NCI-H446 treated with DMSO at 0.1 percent for 48 hours (cell line): ENCODE data around the gene SC5D.

Experiments
- DNase-seq: peaks from one replicate; lab custom pipeline; 2025; lab: John Stamatoyannopoulos, UW

SC5D gene

DNA sequence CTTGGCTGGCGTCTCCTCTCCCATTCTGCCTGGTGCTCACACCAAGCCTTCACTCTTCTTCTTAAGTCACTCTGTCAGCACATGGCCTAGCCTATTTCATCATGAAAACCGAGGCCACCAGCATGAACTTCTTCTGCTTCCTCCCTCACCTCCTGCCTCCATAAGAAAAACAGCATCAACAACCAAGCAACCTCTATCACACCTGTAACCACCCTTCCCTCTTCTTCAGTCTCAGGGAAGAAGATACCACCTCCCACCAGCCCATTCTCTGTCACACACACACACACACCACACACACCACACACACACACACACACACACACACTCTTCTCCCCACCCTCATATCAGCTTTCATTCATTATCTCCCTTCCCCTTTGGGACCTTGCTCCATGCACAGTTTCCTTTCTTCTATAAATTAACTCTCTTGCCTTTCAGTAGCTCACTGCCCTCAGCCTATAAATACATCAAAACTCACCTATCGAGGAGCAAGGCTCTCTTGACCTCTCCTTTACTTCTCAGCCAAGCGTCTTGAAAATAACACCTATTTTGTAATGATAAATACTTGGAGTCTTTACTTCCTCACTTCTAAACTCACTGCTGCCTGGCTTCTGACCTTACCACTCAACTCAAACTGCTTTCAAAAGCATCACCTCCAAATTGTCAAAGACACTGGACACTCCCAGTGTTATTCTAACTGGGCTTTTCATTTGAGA is 36.6 kb downstream of the SC5D start:
- DNase-seq, result no peak

- DNase-seq, result no peak
Measured at GRCh38 chr11:121329781-121330395, 37.3 kb downstream of the SC5D start.

- no peak for DNase-seq
Measured at GRCh38 chr11:121330614-121331435, 38.3 kb downstream of the SC5D start.

GRCh38 chr11:121334973-121335710 is 42.6 kb downstream of the SC5D start:
- DNase-seq, result no peak

- no peak for DNase-seq
Measured at GRCh38 chr11:121336279-121336937, 43.8 kb downstream of the SC5D start.

DNA sequence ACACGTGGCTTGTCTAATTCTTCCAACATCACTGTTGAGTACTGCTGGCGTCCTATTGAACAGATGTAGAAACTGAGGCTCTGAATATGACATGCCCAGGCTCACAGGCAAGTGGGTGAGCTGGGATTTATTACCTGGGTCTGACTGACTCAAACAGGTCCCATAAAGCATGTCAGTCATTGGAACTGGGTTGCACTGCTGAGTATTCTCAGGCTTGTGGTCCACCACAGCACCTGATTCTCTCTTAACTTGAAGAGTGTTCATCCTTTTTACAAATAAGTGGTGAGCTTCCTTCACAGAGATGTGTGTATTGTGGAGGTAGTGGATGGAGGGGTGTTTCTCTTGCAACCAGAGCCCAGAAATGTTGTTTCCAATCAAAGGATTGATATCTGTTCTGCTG is 44.5 kb downstream of the SC5D start:
- DNase-seq, result no peak

DNA sequence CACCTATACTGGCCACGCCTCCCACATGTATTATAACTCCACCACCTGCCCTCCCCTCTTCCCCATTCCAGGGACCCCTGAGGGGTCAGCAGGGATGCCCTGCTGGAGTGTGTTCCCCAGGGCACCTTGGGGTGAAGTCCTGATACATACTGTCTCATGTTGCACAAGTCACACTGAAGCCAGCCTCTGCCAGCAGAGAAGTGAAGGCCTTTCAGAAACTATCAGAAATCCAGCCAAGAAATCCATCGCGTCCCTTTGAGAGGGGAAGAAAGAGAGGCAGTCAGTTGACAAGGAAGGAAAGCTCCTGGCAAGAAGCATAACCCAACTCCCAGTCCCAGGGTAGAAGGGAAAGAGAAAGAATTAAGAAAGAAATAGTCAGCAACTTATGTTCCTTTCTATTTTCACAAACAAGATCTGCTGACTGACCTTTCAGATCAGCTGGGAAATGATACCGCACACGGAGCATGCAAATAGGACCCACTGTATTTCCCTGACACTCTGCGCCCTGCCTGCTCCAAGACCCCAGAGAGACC is 45.2 kb downstream of the SC5D start:
- no peak for DNase-seq

DNA sequence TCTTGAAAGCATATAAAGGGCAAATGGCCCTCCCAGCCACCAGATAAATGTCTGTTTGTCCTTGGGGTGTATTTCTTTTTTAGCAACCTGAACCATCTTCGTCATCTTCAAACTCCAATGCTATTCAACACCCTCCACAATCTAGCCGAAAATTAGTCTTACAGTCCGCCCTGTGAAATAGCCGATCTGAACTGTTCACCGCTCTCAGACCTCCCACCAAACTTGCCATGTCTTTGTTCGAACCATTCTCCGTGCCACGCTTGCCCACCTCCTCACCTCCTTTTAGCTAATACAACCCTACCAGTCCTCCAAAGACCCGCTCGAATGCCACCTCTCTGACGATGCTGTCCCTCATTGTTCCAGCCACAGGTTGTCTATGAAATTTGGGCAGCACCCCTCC is 46.0 kb downstream of the SC5D start:
- DNase-seq, result no peak

- DNase-seq, result no peak
Measured at GRCh38 chr11:121340032-121340580, 47.5 kb downstream of the SC5D start.

- DNase-seq, result no peak
Measured at GRCh38 chr11:121341609-121342008, 49.0 kb downstream of the SC5D start.

DNA sequence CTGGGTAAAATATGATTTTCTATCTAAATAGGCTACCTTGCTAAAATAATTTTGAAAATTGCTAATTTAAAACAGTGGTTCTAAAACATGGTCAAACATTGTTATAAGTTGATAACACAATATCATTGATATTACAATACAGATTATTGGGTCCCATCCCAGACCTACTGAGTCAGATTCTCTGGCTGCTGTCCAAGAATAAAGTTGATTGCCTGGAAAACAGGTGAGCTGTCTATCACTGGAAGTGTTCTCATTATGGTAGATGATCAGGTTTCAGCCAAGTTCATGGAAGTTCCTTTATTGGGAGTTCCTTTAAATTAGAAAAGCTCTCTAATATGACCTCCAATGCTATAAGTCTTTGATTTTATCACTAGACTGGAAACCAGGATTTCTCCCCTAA is 52.3 kb downstream of the SC5D start:
- no peak for DNase-seq

- DNase-seq, result no peak
Measured at GRCh38 chr11:121347094-121347493, 54.5 kb downstream of the SC5D start.

- no peak for DNase-seq
Measured at GRCh38 chr11:121347813-121348212, 55.2 kb downstream of the SC5D start.

- DNase-seq, result no peak
Measured at GRCh38 chr11:121348220-121348875, 55.8 kb downstream of the SC5D start.

DNA sequence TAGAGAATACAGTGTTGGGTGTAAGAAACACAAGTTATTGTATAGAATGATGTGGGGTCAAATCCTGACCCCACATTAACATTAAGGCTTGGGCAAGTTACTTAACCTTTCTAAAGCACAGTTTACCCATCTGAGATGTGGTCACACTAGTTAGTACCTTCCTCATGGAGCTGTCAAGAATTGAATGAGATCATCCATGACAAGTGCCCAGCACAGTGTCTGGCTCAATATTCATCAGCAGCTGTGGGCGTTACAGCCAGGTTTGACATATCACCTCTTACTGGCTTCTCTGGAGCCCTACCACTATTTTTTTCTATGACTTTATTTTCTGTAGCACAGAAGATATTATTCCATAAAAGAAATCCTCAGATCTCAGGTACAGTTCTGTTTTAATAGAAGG is 57.2 kb downstream of the SC5D start:
- no peak for DNase-seq

DNA sequence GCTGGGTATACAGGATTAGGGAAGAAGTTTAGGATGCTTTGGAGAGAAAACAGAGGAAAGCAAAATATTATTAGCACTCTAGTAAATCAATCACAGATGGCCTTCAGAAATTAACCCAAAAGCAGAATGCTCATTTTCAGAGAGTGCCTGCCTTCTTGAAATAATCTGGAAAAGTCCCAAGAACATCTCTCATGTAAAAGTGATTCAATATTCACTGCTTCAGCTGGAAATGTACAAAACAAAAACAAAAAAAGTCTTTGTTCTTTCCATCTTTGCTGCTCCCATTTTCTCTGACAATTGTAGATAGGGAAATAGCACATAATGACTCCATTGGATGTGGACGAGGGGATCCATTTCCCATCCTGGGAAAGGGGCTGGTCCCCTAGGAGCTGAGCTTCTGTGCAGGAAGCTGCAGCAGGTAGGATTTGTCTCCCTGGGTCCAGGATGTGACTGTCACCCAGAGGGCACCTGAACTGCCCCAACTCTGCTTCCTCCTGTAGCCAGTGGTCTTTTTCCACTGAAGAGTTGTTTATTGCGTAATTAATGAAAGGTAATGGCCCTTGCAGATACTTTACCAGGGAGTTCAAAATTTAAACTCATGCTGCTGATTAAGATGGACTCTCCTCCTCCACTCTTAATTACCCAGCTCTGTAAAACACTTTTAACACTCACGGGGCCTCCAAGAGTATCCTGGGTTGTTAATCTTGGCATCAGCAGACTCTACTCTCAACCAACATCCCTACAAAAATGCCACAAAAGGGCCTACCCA is 57.9 kb downstream of the SC5D start:
- peak; percentile 60 for DNase-seq

DNA sequence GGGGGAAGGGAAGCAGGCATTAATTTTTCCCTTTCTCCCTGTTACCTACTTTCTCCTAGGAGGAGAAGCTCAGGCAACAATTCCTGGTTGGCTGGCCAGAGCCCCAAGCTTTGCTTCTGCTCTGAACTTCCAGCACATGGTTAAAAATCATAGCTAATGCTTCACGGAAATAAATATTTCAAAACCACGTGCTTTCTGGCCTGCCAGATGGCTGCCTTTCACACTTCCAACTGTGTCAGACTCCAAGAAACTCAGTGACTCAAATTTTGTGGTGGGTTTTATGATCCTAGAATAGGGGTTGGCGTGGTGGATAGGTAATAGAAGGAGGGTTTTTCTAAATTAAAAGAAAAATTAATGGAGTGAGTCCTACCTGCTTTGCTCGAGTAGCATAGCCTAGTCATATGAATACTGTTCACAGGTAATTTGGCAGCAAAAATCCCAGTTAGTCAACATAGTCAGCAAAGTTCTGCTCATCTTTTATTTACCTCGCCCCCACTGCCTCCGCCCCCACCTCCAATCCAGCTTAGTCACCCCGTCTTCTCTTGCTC is 58.6 kb downstream of the SC5D start:
- peak; percentile 63 for DNase-seq

GRCh38 chr11:121352251-121352891 is 59.8 kb downstream of the SC5D start:
- DNase-seq, result peak; percentile 97

- DNase-seq, result no peak
Measured at GRCh38 chr11:121354192-121354591, 61.6 kb downstream of the SC5D start.
